Activated naive CD8-positive, alpha-beta T cell treated with anti-CD3 and anti-CD28 coated beads for 36 hours (primary cell): ENCODE results near the gene OR5B12. TPM values are rescaled to one million over a fixed set of nuclear protein-coding genes. Genes with fewer than 3 reads are reported as not detected.

Experiments used
- DNase-seq: peaks from one replicate; pipeline ENCODE4 v3.0.0; 2021
- H3K27ac Mint-ChIP-seq: one replicate; pipeline ENCODE4 v1.8.0; 2022; ENCODE audit warnings: mild to moderate bottlenecking, moderate library complexity, mixed read lengths
- H3K27me3 Mint-ChIP-seq: one replicate; pipeline ENCODE4 v1.8.0; 2022; ENCODE audit warnings: mild to moderate bottlenecking, mixed read lengths
- H3K36me3 Mint-ChIP-seq: one replicate; pipeline ENCODE4 v1.8.0; 2021; ENCODE audit warnings: mild to moderate bottlenecking, mixed read lengths
- H3K4me1 Mint-ChIP-seq: one replicate; pipeline ENCODE4 v1.8.0; 2021; ENCODE audit warnings: mixed read lengths
- H3K4me3 Mint-ChIP-seq: one replicate; pipeline ENCODE4 v1.8.0; 2022; ENCODE audit warnings: mild to moderate bottlenecking, moderate library complexity, mixed read lengths
- H3K9me3 Mint-ChIP-seq: one replicate; pipeline ENCODE4 v1.8.0; 2022; ENCODE audit warnings: mixed read lengths
- total RNA-seq, 2 experiments: library from RNA; stranded (reverse); gene quantifications; one replicate each; pipeline ENCODE4 v1.2.3, GENCODE V29; 2021

The OR5B12 gene
- total RNA-seq: not detected

DNA sequence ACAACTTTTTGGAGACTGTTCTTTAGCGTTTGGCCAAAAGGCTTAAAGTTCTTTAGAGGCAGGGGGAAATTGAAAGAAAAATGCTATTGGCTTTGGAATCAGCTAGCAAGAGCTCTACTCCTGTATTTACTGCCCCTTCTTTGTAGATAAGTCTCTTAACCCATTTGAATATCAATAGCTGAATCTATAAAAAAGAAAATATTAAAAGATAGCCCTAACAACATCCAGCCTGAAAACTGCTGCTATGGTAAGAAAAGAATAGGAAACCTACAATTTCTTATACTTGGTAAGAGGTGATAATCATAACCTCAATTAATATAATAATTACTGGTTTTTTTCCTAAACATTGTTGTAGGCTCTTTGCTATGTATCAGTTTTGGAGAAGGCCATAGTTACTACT is at the start of gene OR5B12:
OR5B12 (minus strand) TSS at position 101 of the 400 bp plus-strand sequence. CDS start 2,085 bp downstream, outside the sequence.
- Mint-ChIP-seq H3K9me3 (peaks cover 20% of the 10 kb centered on the region), H3K4me3 (no peak within 1 kb of the TSS), H3K4me1 (no peaks in the 10 kb centered on the region), H3K27ac (no peak within 1 kb of the TSS), H3K36me3 (peaks cover 6% of the 10 kb centered on the region), H3K27me3 (peaks cover 3% of the 10 kb centered on the region)
- DNase-seq: no peak

DNA sequence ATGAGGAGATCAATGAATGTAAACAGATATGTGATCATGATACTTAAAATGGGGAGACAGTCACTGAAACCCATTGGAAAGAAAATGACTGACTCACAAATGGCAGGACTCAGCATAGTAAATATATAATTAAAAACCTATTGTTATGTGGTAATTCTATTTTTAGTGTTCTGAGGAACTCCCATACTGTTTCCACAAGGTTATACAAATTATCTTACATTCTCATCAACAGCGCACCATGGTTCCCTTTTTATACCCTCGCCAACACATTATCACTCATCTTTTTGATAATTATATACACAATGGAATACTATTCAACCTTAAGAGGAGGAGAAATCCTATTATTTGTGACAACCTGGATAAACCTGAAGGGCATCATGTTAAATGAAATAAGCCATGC is 48.8 kb upstream of the OR5B12 start:
- no peak overlapping the region for H3K4me3 Mint-ChIP-seq
- H3K9me3 Mint-ChIP-seq: peaks cover 1% of the 10 kb centered on the region
- no peaks in the 10 kb centered on the region for H3K27me3 Mint-ChIP-seq
- H3K36me3 Mint-ChIP-seq: peaks cover 9% of the 10 kb centered on the region
- no peak for DNase-seq
- peaks cover 15% of the 10 kb centered on the region for H3K4me1 Mint-ChIP-seq
- H3K27ac Mint-ChIP-seq: no peak overlapping the region

DNA sequence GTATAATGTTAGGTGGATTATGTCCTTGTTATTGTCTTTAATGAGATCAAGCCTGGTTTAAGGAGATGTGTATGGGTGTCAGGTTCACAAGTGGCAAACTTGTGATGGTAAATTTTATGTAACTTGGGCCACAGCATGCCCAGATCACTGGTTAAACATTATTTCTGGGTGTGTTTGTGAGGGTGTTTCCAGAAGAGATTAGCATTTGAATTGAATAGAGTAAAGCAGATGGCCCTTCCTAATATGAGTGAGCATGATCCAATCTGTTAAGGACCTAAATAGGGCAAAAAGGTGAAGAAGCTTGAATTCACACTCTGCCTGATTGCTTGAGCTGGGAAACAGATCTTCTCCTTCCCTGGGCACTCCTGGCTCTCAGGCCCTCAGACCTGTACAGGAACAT is 45.1 kb upstream of the OR5B12 start:
- no peak for DNase-seq
- no peaks in the 10 kb centered on the region for H3K9me3 Mint-ChIP-seq
- no peaks in the 10 kb centered on the region for H3K4me1 Mint-ChIP-seq
- H3K27ac Mint-ChIP-seq: no peak overlapping the region
- H3K4me3 Mint-ChIP-seq: no peak overlapping the region
- no peaks in the 10 kb centered on the region for H3K27me3 Mint-ChIP-seq
- peaks cover under 1% of the 10 kb centered on the region for H3K36me3 Mint-ChIP-seq

- no peaks in the 10 kb centered on the region for H3K4me1 Mint-ChIP-seq
- no peaks in the 10 kb centered on the region for H3K9me3 Mint-ChIP-seq
- no peak for DNase-seq
- H3K27ac Mint-ChIP-seq: no peak overlapping the region
- H3K4me3 Mint-ChIP-seq: no peak overlapping the region
- H3K27me3 Mint-ChIP-seq: no peaks in the 10 kb centered on the region
- no peaks in the 10 kb centered on the region for H3K36me3 Mint-ChIP-seq
Observed at GRCh38 chr11:58485961-58486360, 43.9 kb upstream of the OR5B12 start.

DNA sequence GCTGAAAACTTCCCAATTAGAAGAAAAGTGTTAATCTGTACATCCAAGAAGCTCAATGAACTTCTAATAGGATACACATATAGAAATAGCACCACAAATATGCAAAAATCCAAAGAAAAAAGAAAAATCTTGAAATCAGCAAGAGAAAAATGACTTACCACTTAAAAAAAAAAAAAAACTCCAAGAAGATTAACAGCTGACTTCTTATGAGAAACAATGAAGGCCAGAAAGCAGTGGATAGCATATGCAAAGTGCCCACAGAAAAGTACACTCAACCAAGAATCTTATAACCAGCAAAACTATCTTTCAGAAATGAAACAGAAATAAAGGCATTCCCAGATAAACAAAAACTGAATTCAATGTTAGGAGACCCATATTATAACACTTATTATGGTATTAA is 29.9 kb upstream of the OR5B12 start:
- Mint-ChIP-seq H3K4me3 (no peak overlapping the region), H3K36me3 (peaks cover 12% of the 10 kb centered on the region), H3K4me1 (no peaks in the 10 kb centered on the region), H3K27ac (no peak overlapping the region), H3K27me3 (peaks cover 6% of the 10 kb centered on the region), H3K9me3 (peaks cover 33% of the 10 kb centered on the region)
- DNase-seq: no peak

DNA sequence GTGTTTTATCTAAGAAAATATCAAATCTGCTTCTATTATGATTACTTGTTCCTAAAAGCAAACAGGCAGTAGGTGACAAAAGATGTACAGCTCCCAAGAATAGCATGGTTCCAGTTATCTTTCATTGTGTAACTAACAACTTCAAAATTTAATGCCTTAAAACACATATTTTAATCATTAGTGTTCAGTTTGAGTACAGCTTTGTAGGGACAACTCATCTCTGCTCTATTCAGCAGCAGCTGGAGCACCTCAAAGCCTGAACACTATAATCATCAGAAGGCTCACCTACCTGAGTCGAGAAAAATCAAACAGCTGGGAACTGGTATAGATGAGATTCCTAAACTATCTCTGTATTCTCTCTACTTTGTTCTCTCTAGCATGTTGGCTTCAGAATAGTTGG is 24.3 kb upstream of the OR5B12 start:
- Mint-ChIP-seq H3K9me3 (peaks cover 9% of the 10 kb centered on the region), H3K27ac (no peak overlapping the region), H3K27me3 (no peaks in the 10 kb centered on the region), H3K4me1 (no peaks in the 10 kb centered on the region), H3K36me3 (no peaks in the 10 kb centered on the region), H3K4me3 (no peak overlapping the region)
- DNase-seq: no peak

- Mint-ChIP-seq H3K9me3 (peaks cover 5% of the 10 kb centered on the region), H3K4me1 (no peaks in the 10 kb centered on the region), H3K36me3 (no peaks in the 10 kb centered on the region), H3K27me3 (no peaks in the 10 kb centered on the region), H3K27ac (no peak overlapping the region), H3K4me3 (no peak overlapping the region)
- DNase-seq: no peak
Observed at GRCh38 chr11:58465690-58466089, 23.7 kb upstream of the OR5B12 start.

DNA sequence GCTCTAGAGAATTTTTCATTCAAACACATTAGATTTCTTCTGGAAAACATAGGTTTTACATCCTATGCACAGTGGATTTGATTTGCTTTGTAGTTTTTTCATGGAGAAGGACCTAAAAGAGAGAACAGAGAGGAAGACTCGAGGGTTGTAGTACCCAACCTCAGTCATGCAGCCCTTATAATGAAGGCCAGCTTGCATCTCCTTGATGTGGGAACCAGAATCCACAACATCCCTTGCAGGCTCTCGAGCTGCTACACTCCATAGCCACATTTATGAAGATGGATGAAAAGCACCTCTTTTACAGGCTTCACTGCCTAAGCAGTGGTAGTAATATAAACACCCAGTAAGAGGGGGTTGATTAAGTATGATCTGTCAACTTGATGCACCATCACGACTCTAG is 9.5 kb upstream of the OR5B12 start:
- Mint-ChIP-seq H3K4me3 (no peak overlapping the region), H3K27me3 (peaks cover 3% of the 10 kb centered on the region), H3K36me3 (peaks cover 4% of the 10 kb centered on the region), H3K4me1 (peaks cover 9% of the 10 kb centered on the region), H3K27ac (no peak overlapping the region), H3K9me3 (peaks cover 10% of the 10 kb centered on the region)
- no peak for DNase-seq

- no peak for DNase-seq
- Mint-ChIP-seq H3K36me3 (peaks cover 9% of the 10 kb centered on the region), H3K27ac (no peak overlapping the region), H3K4me3 (no peak overlapping the region), H3K9me3 (peaks cover 25% of the 10 kb centered on the region), H3K4me1 (peaks cover 4% of the 10 kb centered on the region), H3K27me3 (peaks cover 3% of the 10 kb centered on the region)
Observed at GRCh38 chr11:58446294-58446693, 4.3 kb upstream of the OR5B12 start.

GRCh38 chr11:58444300-58444699 is 2.3 kb upstream of the OR5B12 start:
- no peak for DNase-seq
- Mint-ChIP-seq H3K4me3 (no peak overlapping the region), H3K27me3 (peaks cover 3% of the 10 kb centered on the region), H3K9me3 (peaks cover 21% of the 10 kb centered on the region), H3K27ac (no peak overlapping the region), H3K36me3 (peaks cover 9% of the 10 kb centered on the region), H3K4me1 (no peaks in the 10 kb centered on the region)

- H3K27ac Mint-ChIP-seq: no peak overlapping the region
- DNase-seq: no peak
- H3K36me3 Mint-ChIP-seq: no peaks in the 10 kb centered on the region
- peaks cover 4% of the 10 kb centered on the region for H3K9me3 Mint-ChIP-seq
- no peak overlapping the region for H3K4me3 Mint-ChIP-seq
- no peaks in the 10 kb centered on the region for H3K4me1 Mint-ChIP-seq
- no peaks in the 10 kb centered on the region for H3K27me3 Mint-ChIP-seq
Observed at GRCh38 chr11:58438486-58438885, 3.5 kb downstream of the OR5B12 start.

GRCh38 chr11:58434217-58434616 is 7.8 kb downstream of the OR5B12 start:
- H3K4me1 Mint-ChIP-seq: no peaks in the 10 kb centered on the region
- no peaks in the 10 kb centered on the region for H3K27me3 Mint-ChIP-seq
- H3K27ac Mint-ChIP-seq: no peak overlapping the region
- H3K36me3 Mint-ChIP-seq: peaks cover 2% of the 10 kb centered on the region
- DNase-seq: no peak
- no peak overlapping the region for H3K4me3 Mint-ChIP-seq
- peaks cover 11% of the 10 kb centered on the region for H3K9me3 Mint-ChIP-seq

- Mint-ChIP-seq H3K4me1 (no peaks in the 10 kb centered on the region), H3K36me3 (peaks cover 7% of the 10 kb centered on the region), H3K27me3 (no peaks in the 10 kb centered on the region), H3K27ac (no peak overlapping the region), H3K9me3 (peaks cover 16% of the 10 kb centered on the region), H3K4me3 (no peak overlapping the region)
- no peak for DNase-seq
Observed at GRCh38 chr11:58433638-58434203, 8.3 kb downstream of the OR5B12 start.

DNA sequence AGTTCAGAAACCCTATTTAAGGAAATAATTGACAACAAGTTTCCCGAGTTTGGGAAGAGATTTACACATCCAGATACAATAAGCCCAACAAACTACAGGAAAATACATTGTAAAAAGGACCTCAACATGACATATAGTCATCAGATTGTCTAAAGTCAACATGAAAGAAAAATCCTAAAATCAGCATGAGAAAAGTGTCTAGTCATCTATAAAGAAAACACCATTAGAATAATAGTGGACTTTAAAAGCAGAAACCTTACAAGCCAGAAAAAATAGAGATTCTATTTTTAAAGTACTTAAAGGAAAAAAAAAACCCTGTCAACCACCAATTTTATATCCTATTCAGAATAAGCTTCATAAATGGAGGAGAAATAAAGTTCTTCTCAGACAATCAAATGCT is 12.8 kb downstream of the OR5B12 start:
- Mint-ChIP-seq H3K9me3 (peaks cover 17% of the 10 kb centered on the region), H3K27ac (no peak overlapping the region), H3K36me3 (peaks cover 13% of the 10 kb centered on the region), H3K27me3 (no peaks in the 10 kb centered on the region), H3K4me1 (no peaks in the 10 kb centered on the region), H3K4me3 (no peak overlapping the region)
- no peak for DNase-seq

DNA sequence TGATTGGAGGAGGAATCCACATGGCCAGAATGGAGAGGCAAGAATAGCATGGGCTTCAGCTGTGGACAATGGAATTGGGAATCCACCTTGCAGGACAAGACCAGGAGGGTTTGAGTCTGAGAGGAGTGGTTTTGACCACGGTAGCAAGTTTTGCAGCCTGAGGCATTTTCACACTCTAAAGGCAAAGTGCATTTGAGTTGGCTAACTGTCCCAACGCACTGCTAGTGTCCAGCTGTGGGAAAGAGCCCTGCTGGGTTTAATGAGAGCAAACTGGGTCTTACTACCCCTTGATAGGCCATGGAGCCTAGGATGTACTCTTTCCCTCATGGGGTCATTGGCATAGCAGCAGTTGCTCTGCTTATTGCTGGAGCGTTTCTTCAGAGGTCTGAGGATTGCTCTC is 14.0 kb downstream of the OR5B12 start, which contains the start of gene OR5B2:
OR5B2 (minus strand) TSS at position 101 of the 400 bp plus-strand sequence. CDS start 4,860 bp downstream, outside the sequence.
- Mint-ChIP-seq H3K27ac (no peak within 1 kb of the TSS), H3K4me3 (no peak within 1 kb of the TSS), H3K27me3 (no peaks in the 10 kb centered on the region), H3K4me1 (no peaks in the 10 kb centered on the region), H3K9me3 (peaks cover 17% of the 10 kb centered on the region), H3K36me3 (peaks cover 13% of the 10 kb centered on the region)
- no peak for DNase-seq

GRCh38 chr11:58406774-58407173 is 35.3 kb downstream of the OR5B12 start, which contains the start of gene OR5B3:
TSS of gene OR5B3 (minus strand) at chr11:58406874. CDS start at chr11:58403409, 3,465 bp downstream.
- H3K9me3 Mint-ChIP-seq: peaks cover 30% of the 10 kb centered on the region
- H3K4me1 Mint-ChIP-seq: no peaks in the 10 kb centered on the region
- peaks cover 4% of the 10 kb centered on the region for H3K36me3 Mint-ChIP-seq
- no peak for DNase-seq
- no peak within 1 kb of the TSS for H3K4me3 Mint-ChIP-seq
- no peaks in the 10 kb centered on the region for H3K27me3 Mint-ChIP-seq
- no peak within 1 kb of the TSS for H3K27ac Mint-ChIP-seq
